DND-41 (cell line): ENCODE results near the gene GAS7.
A peak's percentile ranks its signal among the peaks of the same experiment; 100 is the strongest.

ENCODE experiments used
- ATAC-seq: fragments of 200-7000 bp; cut with Tn5 transposase; 3 replicates; pipeline ENCODE4 v1.9.1; 2021; ENCODE audit warnings: low read depth; ENCODE audit not compliant: insufficient read depth
- DNase-seq: peaks from one replicate; pipeline ENCODE4 v3.0.0-alpha.2; 2020
- H2AFZ ChIP-seq: 2 replicates; pipeline ENCODE4 v1.6.0; 2012; ENCODE audit warnings: low read depth, low read length
- H3K27ac ChIP-seq: 2 replicates; pipeline ENCODE4 v1.5.1; 2012; ENCODE audit warnings: low read length, inconsistent platforms
- H3K27me3 ChIP-seq: fragments of 200-600 bp; sonication (generic); 2 replicates; pipeline ENCODE4 v1.6.0; 2012; ENCODE audit warnings: low read length, mild to moderate bottlenecking, inconsistent platforms; ENCODE audit not compliant: insufficient read depth, poor library complexity
- H3K36me3 ChIP-seq: 2 replicates; pipeline ENCODE4 v1.5.1; 2012; ENCODE audit warnings: low read length, inconsistent platforms; ENCODE audit not compliant: insufficient read depth
- H3K4me1 ChIP-seq: 2 replicates; pipeline ENCODE4 v1.5.1; 2012; ENCODE audit warnings: mild to moderate bottlenecking, low read length; ENCODE audit not compliant: insufficient read depth
- H3K4me2 ChIP-seq: 2 replicates; pipeline ENCODE4 v1.6.0; 2012; ENCODE audit warnings: mild to moderate bottlenecking, moderate library complexity, low read length, inconsistent platforms; ENCODE audit not compliant: insufficient read depth
- H3K4me3 ChIP-seq, 2 experiments: fragments of 200-600 bp in 1 of 2; shearing (Covaris generic) in 1 of 2; 2 replicates each; pipeline ENCODE4 v1.5.1; 2012 to 2016; ENCODE audit warnings: inconsistent platforms in 2 of 2, low read length in 2 of 2, mild to moderate bottlenecking in 2 of 2, low read depth in 1 of 2, moderate library complexity in 1 of 2
- H3K79me2 ChIP-seq: 2 replicates; pipeline ENCODE4 v1.6.0; 2012; ENCODE audit warnings: low read length, inconsistent platforms; ENCODE audit not compliant: insufficient read depth
- H3K9ac ChIP-seq: 2 replicates; pipeline ENCODE4 v1.6.0; 2012; ENCODE audit warnings: low read depth, mild to moderate bottlenecking, inconsistent platforms, low read length, moderate library complexity
- H3K9me3 ChIP-seq: 2 replicates; pipeline ENCODE4 v1.5.1; 2012; ENCODE audit warnings: low read length, moderate library complexity, mild to moderate bottlenecking, inconsistent platforms; ENCODE audit not compliant: insufficient read depth, severe bottlenecking
- H4K20me1 ChIP-seq: 2 replicates; pipeline ENCODE4 v1.6.0; 2012; ENCODE audit warnings: low read length; ENCODE audit not compliant: insufficient read depth
- EZH2 ChIP-seq: IDR thresholded peaks from 3 replicates; pipeline ENCODE4 v1.6.1; 2012; ENCODE audit warnings: borderline replicate concordance, low read depth, mild to moderate bottlenecking, moderate library complexity, low read length, inconsistent platforms; ENCODE audit not compliant: severe bottlenecking
- TF ChIP-seq, protein P1 (sequence below): IDR thresholded peaks from 2 replicates; pipeline ENCODE4 v1.5.1; 2012; ENCODE audit warnings: borderline replicate concordance, low read length, moderate library complexity, mild to moderate bottlenecking; ENCODE audit not compliant: poor library complexity, severe bottlenecking; ENCODE audit errors: extremely low read depth

The GAS7 gene

GRCh38 chr17:10196941-10197340, 1.5 kb downstream of the GAS7 start:
- peak overlapping the region in 1 of 2 experiments; percentile 76; a peak in 3 of 4 replicates for H3K4me3 ChIP-seq
- H3K4me2 ChIP-seq: peak overlapping the region; percentile 88
- H3K36me3 ChIP-seq: no peaks in the 10 kb centered on the region; the same call in 1 of the 2 replicates
- TF ChIP-seq, protein P1, sequence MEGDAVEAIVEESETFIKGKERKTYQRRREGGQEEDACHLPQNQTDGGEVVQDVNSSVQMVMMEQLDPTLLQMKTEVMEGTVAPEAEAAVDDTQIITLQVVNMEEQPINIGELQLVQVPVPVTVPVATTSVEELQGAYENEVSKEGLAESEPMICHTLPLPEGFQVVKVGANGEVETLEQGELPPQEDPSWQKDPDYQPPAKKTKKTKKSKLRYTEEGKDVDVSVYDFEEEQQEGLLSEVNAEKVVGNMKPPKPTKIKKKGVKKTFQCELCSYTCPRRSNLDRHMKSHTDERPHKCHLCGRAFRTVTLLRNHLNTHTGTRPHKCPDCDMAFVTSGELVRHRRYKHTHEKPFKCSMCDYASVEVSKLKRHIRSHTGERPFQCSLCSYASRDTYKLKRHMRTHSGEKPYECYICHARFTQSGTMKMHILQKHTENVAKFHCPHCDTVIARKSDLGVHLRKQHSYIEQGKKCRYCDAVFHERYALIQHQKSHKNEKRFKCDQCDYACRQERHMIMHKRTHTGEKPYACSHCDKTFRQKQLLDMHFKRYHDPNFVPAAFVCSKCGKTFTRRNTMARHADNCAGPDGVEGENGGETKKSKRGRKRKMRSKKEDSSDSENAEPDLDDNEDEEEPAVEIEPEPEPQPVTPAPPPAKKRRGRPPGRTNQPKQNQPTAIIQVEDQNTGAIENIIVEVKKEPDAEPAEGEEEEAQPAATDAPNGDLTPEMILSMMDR: no peak
- no peak for TF ChIP-seq EZH2
- H4K20me1 ChIP-seq: peaks cover 28% of the 10 kb centered on the region
- H2AFZ ChIP-seq: no peak overlapping the region
- H3K9ac ChIP-seq: peak overlapping the region; percentile 83; the same call in 1 of the 2 replicates
- DNase-seq (no peak), ATAC-seq (no peak)
- H3K27ac ChIP-seq: peak overlapping the region; percentile 58; the same call in 1 of the 2 replicates
- H3K27me3 ChIP-seq: no peaks in the 10 kb centered on the region
- H3K9me3 ChIP-seq: peaks cover 15% of the 10 kb centered on the region
- peaks cover 31% of the 10 kb centered on the region for H3K4me1 ChIP-seq
- peaks cover 47% of the 10 kb centered on the region for H3K79me2 ChIP-seq

GRCh38 chr17:10196384-10196895, 2.0 kb downstream of the GAS7 start:
- Histone ChIP-seq H2AFZ (no peak overlapping the region), H3K4me1 (peaks cover 31% of the 10 kb centered on the region), H3K27ac (no peak overlapping the region), H3K9me3 (peaks cover 15% of the 10 kb centered on the region), H3K27me3 (no peaks in the 10 kb centered on the region), H3K4me2 (peak overlapping the region; percentile 88), H3K79me2 (peaks cover 50% of the 10 kb centered on the region), H3K36me3 (no peaks in the 10 kb centered on the region; the same call in 1 of the 2 replicates), H4K20me1 (peaks cover 29% of the 10 kb centered on the region), H3K9ac (peak overlapping the region; percentile 83; the same call in 1 of the 2 replicates), H3K4me3 (peak overlapping the region in 1 of 2 experiments; percentile 76; a peak in 1 of 4 replicates)
- no peak for TF ChIP-seq EZH2
- ATAC-seq (no peak), DNase-seq (no peak)

DNA sequence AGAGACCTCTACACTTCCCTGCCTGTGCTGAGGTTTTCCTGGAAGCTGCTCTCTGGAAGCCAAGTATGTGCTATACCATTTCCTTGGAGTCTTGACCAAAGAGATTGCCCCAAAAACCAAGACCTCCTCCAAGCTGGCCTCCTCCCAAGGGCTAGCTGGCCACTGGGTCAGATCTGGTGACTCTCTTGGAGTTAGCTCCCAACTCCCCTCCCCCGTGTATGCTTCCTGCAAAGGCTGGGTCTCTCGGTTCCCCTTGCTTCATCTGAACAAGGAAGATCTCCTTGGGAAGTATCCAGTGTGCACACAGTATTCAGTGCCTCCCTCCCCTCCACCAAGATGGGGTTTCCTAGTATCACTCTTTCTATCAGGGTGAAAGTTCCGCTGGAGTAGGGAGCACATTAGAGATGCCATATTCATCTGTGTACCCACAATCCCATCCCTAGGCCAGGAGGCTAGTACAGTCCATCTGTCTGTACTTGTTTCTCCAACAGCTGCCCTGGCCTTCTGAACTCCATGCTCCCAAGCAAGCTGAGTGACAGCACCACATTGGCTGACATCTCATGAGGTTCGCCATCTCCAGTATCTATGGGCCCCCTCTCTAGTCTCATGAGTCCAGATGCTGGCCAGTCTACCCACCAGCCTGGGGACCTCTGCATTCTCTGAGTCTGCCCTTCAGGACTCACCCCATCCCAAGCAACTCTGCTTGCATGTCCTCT, 3.2 kb downstream of the GAS7 start:
- no peaks in the 10 kb centered on the region; the same call in 1 of the 2 replicates for H3K36me3 ChIP-seq
- H3K9me3 ChIP-seq: peaks cover 15% of the 10 kb centered on the region
- no peak for ATAC-seq
- no peak overlapping the region; the same call in 1 of the 2 replicates for H3K4me2 ChIP-seq
- H3K9ac ChIP-seq: no peak overlapping the region
- peaks cover 29% of the 10 kb centered on the region for H4K20me1 ChIP-seq
- peaks cover 31% of the 10 kb centered on the region for H3K4me1 ChIP-seq
- TF ChIP-seq, protein P1: no peak
- no peak for TF ChIP-seq EZH2
- H3K27ac ChIP-seq: no peak overlapping the region
- H2AFZ ChIP-seq: no peak overlapping the region
- peaks cover 50% of the 10 kb centered on the region for H3K79me2 ChIP-seq
- H3K27me3 ChIP-seq: no peaks in the 10 kb centered on the region
- no peak for DNase-seq
- H3K4me3 ChIP-seq: no peak overlapping the region

GRCh38 chr17:10193632-10194031, 4.8 kb downstream of the GAS7 start:
- Histone ChIP-seq H3K9me3 (peaks cover 15% of the 10 kb centered on the region), H3K36me3 (no peaks in the 10 kb centered on the region; the same call in 1 of the 2 replicates), H3K4me2 (no peak overlapping the region), H4K20me1 (peaks cover 32% of the 10 kb centered on the region), H3K27me3 (no peaks in the 10 kb centered on the region), H3K4me1 (peaks cover 24% of the 10 kb centered on the region), H3K4me3 (0 out of 4 replicates have a peak overlapping the region, but pooled peaks of 1 of the 2 experiments have one; percentile 7), H3K79me2 (peaks cover 50% of the 10 kb centered on the region), H3K27ac (no peak overlapping the region), H2AFZ (no peak overlapping the region), H3K9ac (no peak overlapping the region)
- TF ChIP-seq EZH2: no peak
- TF ChIP-seq, protein P1: no peak
- no peak for ATAC-seq
- DNase-seq: no peak
